ENCODE data around the gene PPARGC1A. TPM values are rescaled to one million over a fixed set of nuclear protein-coding genes. Genes with fewer than 3 reads are reported as not detected.

PPARGC1A gene, protein sequence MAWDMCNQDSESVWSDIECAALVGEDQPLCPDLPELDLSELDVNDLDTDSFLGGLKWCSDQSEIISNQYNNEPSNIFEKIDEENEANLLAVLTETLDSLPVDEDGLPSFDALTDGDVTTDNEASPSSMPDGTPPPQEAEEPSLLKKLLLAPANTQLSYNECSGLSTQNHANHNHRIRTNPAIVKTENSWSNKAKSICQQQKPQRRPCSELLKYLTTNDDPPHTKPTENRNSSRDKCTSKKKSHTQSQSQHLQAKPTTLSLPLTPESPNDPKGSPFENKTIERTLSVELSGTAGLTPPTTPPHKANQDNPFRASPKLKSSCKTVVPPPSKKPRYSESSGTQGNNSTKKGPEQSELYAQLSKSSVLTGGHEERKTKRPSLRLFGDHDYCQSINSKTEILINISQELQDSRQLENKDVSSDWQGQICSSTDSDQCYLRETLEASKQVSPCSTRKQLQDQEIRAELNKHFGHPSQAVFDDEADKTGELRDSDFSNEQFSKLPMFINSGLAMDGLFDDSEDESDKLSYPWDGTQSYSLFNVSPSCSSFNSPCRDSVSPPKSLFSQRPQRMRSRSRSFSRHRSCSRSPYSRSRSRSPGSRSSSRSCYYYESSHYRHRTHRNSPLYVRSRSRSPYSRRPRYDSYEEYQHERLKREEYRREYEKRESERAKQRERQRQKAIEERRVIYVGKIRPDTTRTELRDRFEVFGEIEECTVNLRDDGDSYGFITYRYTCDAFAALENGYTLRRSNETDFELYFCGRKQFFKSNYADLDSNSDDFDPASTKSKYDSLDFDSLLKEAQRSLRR
- under 1 TPM; 0.49 to 0.55 TPM for polyA plus RNA-seq

DNA sequence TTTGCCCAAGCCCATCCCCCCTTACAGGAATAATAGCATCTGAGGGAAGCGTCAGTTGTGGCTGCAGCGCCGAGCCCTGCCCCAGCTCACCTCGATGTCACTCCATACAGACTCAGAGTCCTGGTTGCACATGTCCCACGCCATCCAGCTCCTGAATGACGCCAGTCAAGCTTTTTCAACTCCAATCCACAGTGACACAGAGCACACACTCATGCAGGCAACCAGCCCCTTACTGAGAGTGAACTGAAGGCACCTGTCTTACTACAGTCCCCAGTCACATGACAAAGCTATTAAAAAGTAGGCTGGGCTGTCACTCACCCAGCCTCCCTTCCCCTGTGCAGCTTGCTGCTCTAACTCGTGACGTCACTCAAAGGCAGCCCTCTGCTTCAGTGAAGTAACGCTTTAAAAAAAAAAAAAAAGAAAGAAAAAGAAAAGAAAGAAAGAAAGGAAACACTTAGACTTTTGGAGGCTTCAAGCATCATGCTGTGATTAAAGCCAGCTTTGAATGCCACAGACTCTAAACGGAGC lies at the start of gene PPARGC1A:
Gene PPARGC1A (minus strand): TSS at position 234 of the 528 bp plus-strand sequence. CDS start 90 bp downstream, at position 144.
- Histone ChIP-seq H3K4me3 (ENCODE audit: low read depth in 1 of 2, low read length in 2 of 2) (peak within 1 kb of the TSS; percentile 50 to 53), H3K27me3 (ENCODE audit: control insufficient read depth in 1 of 2, insufficient read depth in 2 of 2, low read length in 2 of 2) (no peaks in the 10 kb centered on the region), H3K36me3 (ENCODE audit: control insufficient read depth in 2 of 2, insufficient read depth in 2 of 2, low read length in 1 of 2) (no peaks in the 10 kb centered on the region), H3K4me1 (ENCODE audit: control insufficient read depth in 2 of 2, insufficient read depth in 2 of 2, low read length in 1 of 2) (no peaks in the 10 kb centered on the region), H3K27ac (ENCODE audit: low read depth in 2 of 2, low read length in 1 of 2) (peak within 1 kb of the TSS; percentile 57 to 80), H3K9me3 (ENCODE audit: control insufficient read depth in 2 of 2, insufficient read depth in 1 of 2, low read depth in 1 of 2, low read length in 1 of 2) (no peaks in the 10 kb centered on the region)
- WGBS, 2 donors = 3% methylated on average over 10 of the region's 10 CpGs

DNA sequence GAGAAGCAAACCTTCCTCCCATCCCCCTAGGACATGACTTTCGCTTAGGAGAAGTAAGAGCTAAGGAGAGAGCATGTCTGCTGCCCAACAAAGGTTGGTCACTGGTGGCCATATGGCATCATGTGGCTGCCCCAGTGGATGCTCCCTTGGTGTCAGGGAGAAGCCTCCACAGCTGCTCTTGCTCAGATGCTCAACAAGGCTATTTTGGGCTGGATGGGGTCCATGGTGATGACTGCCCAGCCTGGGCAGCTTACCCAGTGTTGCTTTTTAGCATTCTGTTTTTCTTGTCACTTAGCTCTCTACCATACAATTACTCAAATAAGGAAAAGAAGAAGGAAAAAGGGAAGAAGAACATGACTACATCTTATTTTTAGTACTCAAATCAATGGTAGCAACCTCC lies 48.9 kb upstream of the PPARGC1A start:
- no peaks in the 10 kb centered on the region for H3K36me3 ChIP-seq (ENCODE audit: control insufficient read depth in 2 of 2, insufficient read depth in 2 of 2, low read length in 1 of 2)
- no peaks in the 10 kb centered on the region for H3K9me3 ChIP-seq (ENCODE audit: control insufficient read depth in 2 of 2, insufficient read depth in 1 of 2, low read depth in 1 of 2, low read length in 1 of 2)
- 85 to 88% methylated on average over 1 of the region's 1 CpG for WGBS, 2 donors
- peaks cover 0 to 3% of the 10 kb centered on the region in 2 donors for H3K4me1 ChIP-seq (ENCODE audit: control insufficient read depth in 2 of 2, insufficient read depth in 2 of 2, low read length in 1 of 2)
- no peak overlapping the region for H3K4me3 ChIP-seq (ENCODE audit: low read depth in 1 of 2, low read length in 2 of 2)
- no peaks in the 10 kb centered on the region for H3K27me3 ChIP-seq (ENCODE audit: control insufficient read depth in 1 of 2, insufficient read depth in 2 of 2, low read length in 2 of 2)
- H3K27ac ChIP-seq (ENCODE audit: low read depth in 2 of 2, low read length in 1 of 2) = no peak overlapping the region

DNA sequence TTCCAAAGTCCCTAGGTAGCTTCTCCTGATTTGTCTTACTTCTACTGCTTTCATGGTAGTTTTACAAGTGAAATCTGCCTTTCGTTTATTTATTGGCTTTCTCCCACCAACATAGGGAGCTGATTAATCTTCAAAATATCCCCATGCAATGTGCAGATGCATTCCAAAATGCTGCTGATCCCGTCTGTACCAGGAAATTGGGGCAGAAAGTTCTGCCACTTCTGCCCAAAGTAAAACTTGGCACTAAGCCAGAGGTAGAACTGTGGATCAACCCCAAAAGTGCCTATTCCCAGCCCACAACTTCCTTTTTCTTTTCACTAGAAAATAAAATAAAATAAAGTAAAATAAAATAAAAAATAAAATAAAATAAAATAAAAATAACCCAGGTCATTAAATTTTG lies 47.3 kb upstream of the PPARGC1A start:
- H3K4me3 ChIP-seq (ENCODE audit: low read depth in 1 of 2, low read length in 2 of 2) = no peak overlapping the region
- H3K36me3 ChIP-seq (ENCODE audit: control insufficient read depth in 2 of 2, insufficient read depth in 2 of 2, low read length in 1 of 2) = no peaks in the 10 kb centered on the region
- H3K9me3 ChIP-seq (ENCODE audit: control insufficient read depth in 2 of 2, insufficient read depth in 1 of 2, low read depth in 1 of 2, low read length in 1 of 2) = no peaks in the 10 kb centered on the region
- 32 to 38% methylated on average over 2 of the region's 2 CpGs for WGBS, 2 donors
- H3K27ac ChIP-seq (ENCODE audit: low read depth in 2 of 2, low read length in 1 of 2) = no peak overlapping the region
- no peaks in the 10 kb centered on the region for H3K27me3 ChIP-seq (ENCODE audit: control insufficient read depth in 1 of 2, insufficient read depth in 2 of 2, low read length in 2 of 2)
- H3K4me1 ChIP-seq (ENCODE audit: control insufficient read depth in 2 of 2, insufficient read depth in 2 of 2, low read length in 1 of 2) = peaks cover 0 to 3% of the 10 kb centered on the region in 2 donors

DNA sequence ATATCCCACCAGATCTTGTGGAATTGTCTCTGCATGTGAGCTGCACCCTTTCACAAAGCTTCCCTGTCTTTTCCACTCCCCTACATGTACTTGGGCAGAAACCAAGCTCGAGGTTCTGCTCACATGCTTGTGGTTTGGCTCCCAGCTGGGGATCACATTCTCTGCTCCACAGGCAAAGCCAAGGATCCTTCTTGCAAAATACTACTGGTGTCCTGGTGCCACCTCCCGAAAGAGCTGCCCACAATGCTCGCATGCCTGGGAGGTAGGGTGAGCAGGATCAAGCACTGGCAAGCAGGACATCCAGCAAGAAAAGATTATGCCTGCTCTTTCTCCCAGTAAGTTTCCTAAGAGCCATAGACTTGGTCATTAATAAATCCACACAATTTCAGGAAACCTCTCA lies 45.1 kb upstream of the PPARGC1A start:
- no peaks in the 10 kb centered on the region for H3K27me3 ChIP-seq (ENCODE audit: control insufficient read depth in 1 of 2, insufficient read depth in 2 of 2, low read length in 2 of 2)
- H3K4me3 ChIP-seq (ENCODE audit: low read depth in 1 of 2, low read length in 2 of 2) = no peak overlapping the region
- 14 to 28% methylated on average over 3 of the region's 3 CpGs for WGBS, 2 donors
- H3K9me3 ChIP-seq (ENCODE audit: control insufficient read depth in 2 of 2, insufficient read depth in 1 of 2, low read depth in 1 of 2, low read length in 1 of 2) = no peaks in the 10 kb centered on the region
- peaks cover 3% of the 10 kb centered on the region in 2 donors for H3K4me1 ChIP-seq (ENCODE audit: control insufficient read depth in 2 of 2, insufficient read depth in 2 of 2, low read length in 1 of 2)
- no peak overlapping the region for H3K27ac ChIP-seq (ENCODE audit: low read depth in 2 of 2, low read length in 1 of 2)
- no peaks in the 10 kb centered on the region for H3K36me3 ChIP-seq (ENCODE audit: control insufficient read depth in 2 of 2, insufficient read depth in 2 of 2, low read length in 1 of 2)

DNA sequence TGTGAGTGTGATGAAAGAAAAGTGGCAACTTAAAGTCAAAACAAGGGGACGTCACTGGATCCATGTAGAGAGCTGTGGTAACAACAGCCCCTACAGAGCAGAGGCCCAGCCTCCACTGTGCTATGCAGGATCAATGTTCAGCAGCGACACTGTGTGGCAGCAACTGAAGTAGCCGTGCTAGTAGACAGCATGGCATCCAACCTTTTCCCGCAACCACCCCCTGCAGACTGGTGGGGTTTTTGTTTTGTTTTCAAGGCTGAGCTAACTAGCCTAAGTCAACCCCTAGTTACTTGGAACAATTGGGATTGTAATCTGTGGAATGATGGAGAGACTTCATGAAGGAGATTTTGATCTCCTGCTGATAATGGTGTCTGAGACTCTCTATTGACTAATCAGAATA lies 44.4 kb upstream of the PPARGC1A start:
- peaks cover 3% of the 10 kb centered on the region in 2 donors for H3K4me1 ChIP-seq (ENCODE audit: control insufficient read depth in 2 of 2, insufficient read depth in 2 of 2, low read length in 1 of 2)
- H3K27me3 ChIP-seq (ENCODE audit: control insufficient read depth in 1 of 2, insufficient read depth in 2 of 2, low read length in 2 of 2) = no peaks in the 10 kb centered on the region
- no peaks in the 10 kb centered on the region for H3K9me3 ChIP-seq (ENCODE audit: control insufficient read depth in 2 of 2, insufficient read depth in 1 of 2, low read depth in 1 of 2, low read length in 1 of 2)
- peak overlapping the region in 1 of 2 donors; percentile 13 for H3K27ac ChIP-seq (ENCODE audit: low read depth in 2 of 2, low read length in 1 of 2)
- H3K4me3 ChIP-seq (ENCODE audit: low read depth in 1 of 2, low read length in 2 of 2) = no peak overlapping the region
- H3K36me3 ChIP-seq (ENCODE audit: control insufficient read depth in 2 of 2, insufficient read depth in 2 of 2, low read length in 1 of 2) = no peaks in the 10 kb centered on the region
- WGBS, 2 donors = 90 to 94% methylated on average over 4 of the region's 4 CpGs

DNA sequence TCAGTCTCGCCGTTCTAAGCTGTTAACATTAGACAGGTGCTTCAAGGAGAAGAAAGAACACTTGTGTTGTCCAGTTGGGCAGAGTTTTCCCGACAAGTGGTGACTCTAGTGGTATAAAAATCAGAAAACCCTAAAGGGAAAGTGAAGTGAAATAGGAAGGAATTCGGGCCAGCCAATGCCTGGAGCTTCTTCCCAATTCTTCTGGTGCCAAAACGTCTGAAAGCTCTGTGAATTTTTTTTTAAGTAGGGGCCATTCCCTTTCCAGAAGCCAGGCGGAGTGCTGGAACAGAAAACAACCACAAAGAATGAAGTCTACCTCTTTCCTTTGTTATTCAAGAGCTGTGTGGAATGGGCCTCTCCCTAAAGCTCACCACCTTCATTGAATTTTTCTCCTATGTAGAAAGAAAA lies 43.1 kb upstream of the PPARGC1A start:
- no peaks in the 10 kb centered on the region for H3K9me3 ChIP-seq (ENCODE audit: control insufficient read depth in 2 of 2, insufficient read depth in 1 of 2, low read depth in 1 of 2, low read length in 1 of 2)
- H3K27me3 ChIP-seq (ENCODE audit: control insufficient read depth in 1 of 2, insufficient read depth in 2 of 2, low read length in 2 of 2) = no peaks in the 10 kb centered on the region
- no peak overlapping the region for H3K27ac ChIP-seq (ENCODE audit: low read depth in 2 of 2, low read length in 1 of 2)
- H3K4me3 ChIP-seq (ENCODE audit: low read depth in 1 of 2, low read length in 2 of 2) = no peak overlapping the region
- H3K4me1 ChIP-seq (ENCODE audit: control insufficient read depth in 2 of 2, insufficient read depth in 2 of 2, low read length in 1 of 2) = peaks cover 3% of the 10 kb centered on the region in 2 donors
- WGBS, 2 donors = 47 to 49% methylated on average over 6 of the region's 6 CpGs
- H3K36me3 ChIP-seq (ENCODE audit: control insufficient read depth in 2 of 2, insufficient read depth in 2 of 2, low read length in 1 of 2) = no peaks in the 10 kb centered on the region

DNA sequence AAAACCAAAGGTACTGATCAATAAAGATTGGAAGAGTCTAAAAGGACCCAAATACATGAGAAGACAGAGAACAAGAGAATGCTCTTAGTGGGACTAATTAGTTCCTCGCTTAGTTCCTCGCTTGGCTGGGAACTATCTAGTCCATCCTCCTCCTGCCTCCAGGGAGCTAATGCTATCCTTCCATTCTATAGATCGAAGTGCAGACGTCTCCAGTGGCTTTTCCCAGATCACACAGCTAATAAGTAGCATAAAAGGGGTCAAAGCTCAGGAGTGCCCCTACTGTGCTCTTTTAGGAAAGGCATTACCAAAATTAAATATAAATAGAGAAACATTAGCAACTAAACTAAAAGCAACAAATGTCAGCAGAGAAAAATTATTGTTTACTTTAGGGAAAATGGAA lies 42.3 kb upstream of the PPARGC1A start:
- Histone ChIP-seq H3K36me3 (ENCODE audit: control insufficient read depth in 2 of 2, insufficient read depth in 2 of 2, low read length in 1 of 2) (no peaks in the 10 kb centered on the region), H3K4me1 (ENCODE audit: control insufficient read depth in 2 of 2, insufficient read depth in 2 of 2, low read length in 1 of 2) (peaks cover 3% of the 10 kb centered on the region in 2 donors), H3K9me3 (ENCODE audit: control insufficient read depth in 2 of 2, insufficient read depth in 1 of 2, low read depth in 1 of 2, low read length in 1 of 2) (no peaks in the 10 kb centered on the region), H3K27ac (ENCODE audit: low read depth in 2 of 2, low read length in 1 of 2) (no peak overlapping the region), H3K27me3 (ENCODE audit: control insufficient read depth in 1 of 2, insufficient read depth in 2 of 2, low read length in 2 of 2) (no peaks in the 10 kb centered on the region), H3K4me3 (ENCODE audit: low read depth in 1 of 2, low read length in 2 of 2) (no peak overlapping the region)
- 74 to 78% methylated on average over 4 of the region's 4 CpGs for WGBS, 2 donors

DNA sequence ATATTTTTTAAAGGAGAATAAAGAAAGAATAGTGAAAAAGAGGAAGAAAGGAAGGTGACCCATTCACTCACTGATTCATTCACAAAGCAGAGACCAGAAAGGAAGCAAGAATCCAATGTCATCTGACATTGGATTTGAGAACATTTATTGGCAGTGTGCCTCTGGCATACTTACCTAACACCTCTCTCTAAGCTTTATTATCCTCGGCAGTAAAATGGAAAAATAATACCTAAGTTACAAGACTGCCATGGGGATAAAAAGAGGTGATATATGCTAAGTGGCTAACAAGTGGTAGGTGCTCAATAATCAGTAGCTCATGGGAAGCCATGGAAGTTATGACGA lies 41.6 kb upstream of the PPARGC1A start:
- WGBS, 2 donors = 46 to 63% methylated on average over 2 of the region's 2 CpGs
- peaks cover 3% of the 10 kb centered on the region in 2 donors for H3K4me1 ChIP-seq (ENCODE audit: control insufficient read depth in 2 of 2, insufficient read depth in 2 of 2, low read length in 1 of 2)
- no peaks in the 10 kb centered on the region for H3K36me3 ChIP-seq (ENCODE audit: control insufficient read depth in 2 of 2, insufficient read depth in 2 of 2, low read length in 1 of 2)
- H3K27me3 ChIP-seq (ENCODE audit: control insufficient read depth in 1 of 2, insufficient read depth in 2 of 2, low read length in 2 of 2) = no peaks in the 10 kb centered on the region
- H3K9me3 ChIP-seq (ENCODE audit: control insufficient read depth in 2 of 2, insufficient read depth in 1 of 2, low read depth in 1 of 2, low read length in 1 of 2) = no peaks in the 10 kb centered on the region
- H3K4me3 ChIP-seq (ENCODE audit: low read depth in 1 of 2, low read length in 2 of 2) = no peak overlapping the region
- no peak overlapping the region for H3K27ac ChIP-seq (ENCODE audit: low read depth in 2 of 2, low read length in 1 of 2)

DNA sequence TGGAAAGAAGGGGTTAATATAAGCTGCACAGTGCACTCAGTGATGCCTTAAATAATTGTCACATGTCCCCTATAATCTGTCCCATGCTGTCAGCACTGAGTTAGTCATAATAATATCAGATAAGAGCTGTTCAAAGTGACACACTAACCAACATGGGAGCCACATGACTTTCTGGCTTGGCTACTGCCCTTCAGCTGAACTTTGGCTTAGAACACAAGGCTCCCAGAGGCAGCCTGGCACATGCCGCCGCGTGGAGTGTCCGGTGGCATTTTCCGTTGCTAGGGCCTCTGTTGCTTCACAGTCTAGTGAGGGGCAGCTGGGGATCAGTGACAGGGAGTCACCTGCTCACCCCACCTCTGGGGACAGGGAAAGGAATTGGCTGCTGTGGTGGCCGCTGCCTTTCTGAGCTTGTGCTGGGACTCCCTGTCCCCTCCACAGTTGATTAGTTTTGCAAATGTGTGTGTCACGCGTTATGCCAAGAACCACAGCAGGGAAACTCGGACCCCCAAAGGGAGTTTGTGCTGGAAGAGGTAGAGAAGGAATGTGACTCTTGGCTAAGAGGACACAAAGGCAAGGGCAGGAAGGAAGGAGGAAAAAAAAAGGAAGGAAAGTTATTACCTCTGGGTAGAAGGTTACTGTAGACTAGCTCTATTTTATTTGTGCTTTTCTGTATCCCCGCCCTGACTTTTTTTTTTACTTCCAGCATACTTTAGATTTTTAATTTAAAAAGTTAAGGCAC lies 41.1 kb upstream of the PPARGC1A start:
- 61 to 66% methylated on average over 10 of the region's 10 CpGs for WGBS, 2 donors
- Histone ChIP-seq H3K36me3 (ENCODE audit: control insufficient read depth in 2 of 2, insufficient read depth in 2 of 2, low read length in 1 of 2) (no peaks in the 10 kb centered on the region), H3K4me3 (ENCODE audit: low read depth in 1 of 2, low read length in 2 of 2) (no peak overlapping the region), H3K4me1 (ENCODE audit: control insufficient read depth in 2 of 2, insufficient read depth in 2 of 2, low read length in 1 of 2) (peaks cover 3% of the 10 kb centered on the region in 2 donors), H3K27ac (ENCODE audit: low read depth in 2 of 2, low read length in 1 of 2) (no peak overlapping the region), H3K27me3 (ENCODE audit: control insufficient read depth in 1 of 2, insufficient read depth in 2 of 2, low read length in 2 of 2) (no peaks in the 10 kb centered on the region), H3K9me3 (ENCODE audit: control insufficient read depth in 2 of 2, insufficient read depth in 1 of 2, low read depth in 1 of 2, low read length in 1 of 2) (no peaks in the 10 kb centered on the region)

Measured in esophagus (tissue), 2 donors.